ENCODE measurements around the gene MORN3. TPM values are rescaled to one million over a fixed set of nuclear protein-coding genes. Genes with fewer than 3 reads are reported as not detected.

MORN3 gene
- total and polyA plus RNA-seq, 2 of the 8 experiments (the other 6 are each of a cell fraction or from before 2014, with no cell fraction given): 0.39 to 0.93 TPM

GRCh38 chr12:121653999-121654398, 15.5 kb downstream of the MORN3 start (continued):
- no peak for TF ChIP-seq MAFK (IDR thresholded peaks at IDR 0.05; ENCODE audit: low read depth, low read length)
- TF ChIP-seq EZH2 (IDR thresholded peaks at IDR 0.05; ENCODE audit: low read depth, low read length, severe bottlenecking): no peak
- TF ChIP-seq GABPA (IDR thresholded peaks at IDR 0.05; ENCODE audit: borderline replicate concordance, insufficient read depth, low read length): no peak
- no peak for TF ChIP-seq GTF2F1 (IDR thresholded peaks at IDR 0.05; ENCODE audit: borderline replicate concordance, low read depth, low read length)

Measured in H1 (cell line).